GM23338 (cell line): ENCODE data around the gene PIK3C2G. TPM values are rescaled to one million over a fixed set of nuclear protein-coding genes. Genes with fewer than 3 reads are reported as not detected.
A peak's percentile ranks its signal among the peaks of the same experiment; 100 is the strongest.

Experiments
- ATAC-seq: fragments of 200-7000 bp; cut with Tn5 transposase; 3 replicates; pipeline ENCODE4 v1.9.1; 2020
- DNase-seq: peaks from one replicate; pipeline ENCODE4 v3.0.0-alpha.2; 2015; ENCODE audit warnings: low spot score
- H2AFZ ChIP-seq: fragments of 200-600 bp; sonication (generic); 2 replicates; pipeline ENCODE4 v1.8.0; 2016; ENCODE audit warnings: antibody characterized with exemption, mild to moderate bottlenecking, moderate library complexity
- H3F3A ChIP-seq: fragments of 200-600 bp; sonication (generic); replicated peaks from 2 replicates; pipeline ENCODE4 v1.8.0; 2017; ENCODE audit warnings: antibody characterized with exemption, mixed run types, low read depth
- H3K27ac ChIP-seq: fragments of 200-600 bp; sonication (generic); 2 replicates; pipeline ENCODE4 v1.6.1; 2016; ENCODE audit warnings: low read depth
- H3K27me3 ChIP-seq: fragments of 200-600 bp; sonication (generic); 2 replicates; pipeline ENCODE4 v1.8.0; 2016; ENCODE audit warnings: mild to moderate bottlenecking, mixed run types, moderate library complexity; ENCODE audit not compliant: insufficient read depth
- H3K36me3 ChIP-seq: fragments of 200-600 bp; sonication (generic); 2 replicates; pipeline ENCODE4 v1.8.0; 2016; ENCODE audit warnings: mild to moderate bottlenecking; ENCODE audit not compliant: insufficient read depth
- H3K4me1 ChIP-seq: fragments of 200-600 bp; sonication (generic); 2 replicates; pipeline ENCODE4 v1.8.0; 2016; ENCODE audit warnings: mild to moderate bottlenecking, moderate library complexity; ENCODE audit not compliant: insufficient read depth
- H3K4me2 ChIP-seq: fragments of 200-600 bp; sonication (generic); 2 replicates; pipeline ENCODE4 v1.7.1; 2017; ENCODE audit warnings: mixed run types
- H3K4me3 ChIP-seq: fragments of 200-600 bp; sonication (generic); 2 replicates; pipeline ENCODE4 v1.6.1; 2016; ENCODE audit warnings: mixed run types
- H3K79me2 ChIP-seq: fragments of 200-600 bp; sonication (generic); replicated peaks from 2 replicates; pipeline ENCODE4 v1.8.0; 2017; ENCODE audit warnings: mild to moderate bottlenecking; ENCODE audit not compliant: insufficient read depth
- H3K9me2 ChIP-seq: fragments of 200-600 bp; sonication (generic); 2 replicates; pipeline ENCODE4 v1.8.0; 2017; ENCODE audit not compliant: insufficient read depth
- H4K20me1 ChIP-seq: fragments of 200-600 bp; sonication (generic); replicated peaks from 2 replicates; pipeline ENCODE4 v1.8.0; 2017; ENCODE audit warnings: mild to moderate bottlenecking; ENCODE audit not compliant: insufficient read depth
- H3K27ac Mint-ChIP-seq: 2 replicates; pipeline ENCODE4 v1.8.0; 2020; ENCODE audit warnings: inconsistent platforms, mild to moderate bottlenecking, moderate library complexity, mixed read lengths
- H3K27me3 Mint-ChIP-seq: 3 replicates; pipeline ENCODE4 v1.8.0; 2022; ENCODE audit warnings: low read depth, mild to moderate bottlenecking, moderate library complexity, mixed read lengths, inconsistent platforms; ENCODE audit not compliant: insufficient read depth, poor library complexity
- H3K36me3 Mint-ChIP-seq: 3 replicates; pipeline ENCODE4 v1.8.0; 2021; ENCODE audit warnings: low read depth, mild to moderate bottlenecking, inconsistent platforms, moderate library complexity, mixed read lengths
- H3K4me1 Mint-ChIP-seq: 3 replicates; pipeline ENCODE4 v1.8.0; 2020; ENCODE audit warnings: mild to moderate bottlenecking, inconsistent platforms, mixed read lengths
- H3K4me3 Mint-ChIP-seq: 3 replicates; pipeline ENCODE4 v1.8.0; 2021; ENCODE audit warnings: moderate library complexity, mild to moderate bottlenecking, inconsistent platforms, mixed read lengths
- H3K9me3 Mint-ChIP-seq: 3 replicates; pipeline ENCODE4 v1.8.0; 2020; ENCODE audit warnings: moderate library complexity, mild to moderate bottlenecking, inconsistent platforms, mixed read lengths
- EZH2 ChIP-seq: fragments of 200-600 bp; sonication (generic); IDR thresholded peaks from one replicate; pipeline ENCODE4 v1.8.0; 2017; ENCODE audit warnings: antibody characterized with exemption, mild to moderate bottlenecking, low read depth; ENCODE audit not compliant: unreplicated experiment
- EZH2phosphoT487 ChIP-seq: fragments of 200-600 bp; sonication (generic); IDR thresholded peaks from one replicate; pipeline ENCODE4 v1.8.1; 2018; ENCODE audit warnings: antibody characterized with exemption; ENCODE audit not compliant: unreplicated experiment
- JUNB ChIP-seq: IDR thresholded peaks from one replicate; pipeline ENCODE4 v1.6.1; 2016; ENCODE audit warnings: antibody characterized with exemption; ENCODE audit not compliant: unreplicated experiment
- NANOG ChIP-seq: IDR thresholded peaks from 2 replicates; pipeline ENCODE4 v1.6.1; 2016; ENCODE audit warnings: antibody characterized with exemption, borderline replicate concordance
- POLR2AphosphoS5 ChIP-seq: IDR thresholded peaks from 2 replicates; pipeline ENCODE4 v1.6.1; 2016; ENCODE audit warnings: antibody characterized with exemption, low read depth
- STAT1 ChIP-seq: IDR thresholded peaks from one replicate; pipeline ENCODE4 v1.6.1; 2016; ENCODE audit warnings: antibody characterized with exemption; ENCODE audit not compliant: unreplicated experiment
- ZNF114 ChIP-seq: fragments of 250-450 bp; sonication (Bioruptor Pico); IDR thresholded peaks from 2 replicates; pipeline ENCODE4 v1.5.0; 2020; ENCODE audit warnings: mild to moderate bottlenecking, moderate library complexity
- ZNF331 ChIP-seq: fragments of 250-450 bp; sonication (Bioruptor Pico); IDR thresholded peaks from 2 replicates; pipeline ENCODE4 v1.5.0; 2020; ENCODE audit warnings: low read depth, mild to moderate bottlenecking, moderate library complexity
- polyA plus RNA-seq: library from polyadenylated mRNA; unstranded; fragments of >200 nt; fragmentation: Nextera tagmentation; extraction: Ambion mirVana; gene quantifications from 2 replicates; pipeline ENCODE4 v1.2.1, GENCODE V29; 2016
- total RNA-seq: library from RNA; depleted of rRNA; stranded (reverse); fragments of >200 nt; shearing (Covaris generic); gene quantifications from 2 replicates; pipeline ENCODE4 v1.2.3, GENCODE V29; 2014
- TF ChIP-seq, protein P1 (sequence below): IDR thresholded peaks from one replicate; pipeline ENCODE4 v1.6.1; 2018; ENCODE audit warnings: antibody characterized with exemption; ENCODE audit not compliant: unreplicated experiment
- TF ChIP-seq, protein P2 (sequence below): IDR thresholded peaks from 2 replicates; pipeline ENCODE4 v1.6.1; 2016; ENCODE audit warnings: antibody characterized with exemption
- TF ChIP-seq, protein P3 (sequence below): fragments of 250-450 bp; sonication (Bioruptor Pico); IDR thresholded peaks from 2 replicates; pipeline ENCODE4 v1.5.0; 2020; ENCODE audit warnings: mild to moderate bottlenecking, moderate library complexity
- TF ChIP-seq, protein P4 (sequence below), 2 experiments: fragments of 200-600 bp in 1 of 2; sonication (generic) in 1 of 2; conservative IDR thresholded peaks; 2 replicates each; pipeline versions ENCODE4 v1.5.1 to v1.6.1; 2016 to 2017; ENCODE audit warnings: antibody characterized with exemption in 2 of 2, low read depth in 2 of 2, mild to moderate bottlenecking in 2 of 2, moderate library complexity in 1 of 2

Gene PIK3C2G
- total and polyA plus RNA-seq, 2 experiments from 2014 or later: not detected

DNA sequence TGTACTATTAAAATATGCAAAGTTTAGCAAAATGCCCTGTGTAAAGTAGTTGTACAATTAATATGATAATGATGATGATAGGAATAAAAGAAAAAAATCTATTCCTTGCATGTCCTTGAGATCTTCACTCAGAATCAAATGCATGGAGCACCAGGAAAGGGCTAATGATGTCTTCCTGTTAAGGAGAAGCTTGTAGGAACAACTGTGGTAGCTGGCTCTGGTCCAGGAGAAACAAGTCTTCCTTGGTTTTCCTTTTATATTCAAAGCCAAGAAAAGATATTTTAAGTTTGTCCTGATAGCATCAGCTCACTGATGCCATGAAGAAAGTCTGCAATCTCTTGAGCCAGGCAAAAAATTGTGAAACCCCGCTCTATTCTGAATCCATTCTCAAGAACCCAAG lies 138.9 kb downstream of the PIK3C2G start (continued):
- TF ChIP-seq, protein P1, sequence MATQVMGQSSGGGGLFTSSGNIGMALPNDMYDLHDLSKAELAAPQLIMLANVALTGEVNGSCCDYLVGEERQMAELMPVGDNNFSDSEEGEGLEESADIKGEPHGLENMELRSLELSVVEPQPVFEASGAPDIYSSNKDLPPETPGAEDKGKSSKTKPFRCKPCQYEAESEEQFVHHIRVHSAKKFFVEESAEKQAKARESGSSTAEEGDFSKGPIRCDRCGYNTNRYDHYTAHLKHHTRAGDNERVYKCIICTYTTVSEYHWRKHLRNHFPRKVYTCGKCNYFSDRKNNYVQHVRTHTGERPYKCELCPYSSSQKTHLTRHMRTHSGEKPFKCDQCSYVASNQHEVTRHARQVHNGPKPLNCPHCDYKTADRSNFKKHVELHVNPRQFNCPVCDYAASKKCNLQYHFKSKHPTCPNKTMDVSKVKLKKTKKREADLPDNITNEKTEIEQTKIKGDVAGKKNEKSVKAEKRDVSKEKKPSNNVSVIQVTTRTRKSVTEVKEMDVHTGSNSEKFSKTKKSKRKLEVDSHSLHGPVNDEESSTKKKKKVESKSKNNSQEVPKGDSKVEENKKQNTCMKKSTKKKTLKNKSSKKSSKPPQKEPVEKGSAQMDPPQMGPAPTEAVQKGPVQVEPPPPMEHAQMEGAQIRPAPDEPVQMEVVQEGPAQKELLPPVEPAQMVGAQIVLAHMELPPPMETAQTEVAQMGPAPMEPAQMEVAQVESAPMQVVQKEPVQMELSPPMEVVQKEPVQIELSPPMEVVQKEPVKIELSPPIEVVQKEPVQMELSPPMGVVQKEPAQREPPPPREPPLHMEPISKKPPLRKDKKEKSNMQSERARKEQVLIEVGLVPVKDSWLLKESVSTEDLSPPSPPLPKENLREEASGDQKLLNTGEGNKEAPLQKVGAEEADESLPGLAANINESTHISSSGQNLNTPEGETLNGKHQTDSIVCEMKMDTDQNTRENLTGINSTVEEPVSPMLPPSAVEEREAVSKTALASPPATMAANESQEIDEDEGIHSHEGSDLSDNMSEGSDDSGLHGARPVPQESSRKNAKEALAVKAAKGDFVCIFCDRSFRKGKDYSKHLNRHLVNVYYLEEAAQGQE: no peak
- no peak for TF ChIP-seq NANOG

DNA sequence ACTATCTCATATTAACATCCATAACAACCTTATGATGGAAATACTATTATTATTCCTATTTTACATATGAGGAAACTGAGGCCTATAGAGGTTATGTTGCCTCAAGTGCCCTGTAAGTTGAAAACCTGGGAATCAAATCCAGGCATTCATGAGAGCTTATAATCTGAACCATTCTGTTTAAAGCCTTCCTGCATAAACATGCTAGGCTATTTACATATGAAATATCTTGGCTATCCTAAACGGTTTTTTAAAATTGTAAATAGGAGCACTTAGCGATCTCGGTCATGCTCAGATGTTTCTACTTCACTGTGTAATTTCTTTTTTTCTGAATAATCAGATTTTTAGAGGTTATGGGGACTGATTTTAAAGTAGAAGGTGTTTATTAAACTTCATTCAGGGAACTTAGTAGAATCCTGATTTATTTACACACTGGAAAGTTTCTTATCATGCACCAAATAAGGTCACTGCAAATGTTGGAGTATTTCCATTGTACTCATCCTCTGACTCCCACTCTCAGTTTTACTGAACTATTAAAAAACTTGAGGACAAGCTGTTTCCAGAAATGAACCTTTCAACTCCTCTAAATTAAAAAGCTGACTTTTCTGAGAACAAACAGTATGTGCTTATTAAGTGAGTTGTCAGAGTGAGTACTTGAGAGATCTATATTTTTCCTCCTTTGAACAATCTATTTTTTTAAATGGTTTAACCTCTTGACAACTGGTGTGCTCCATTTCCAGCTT lies 141.7 kb downstream of the PIK3C2G start:
- ATAC-seq: no peak
- Histone ChIP-seq H3K36me3 (no peaks in the 10 kb centered on the region), H4K20me1 (no peaks in the 10 kb centered on the region), H3K4me3 (no peak overlapping the region), H3K9me2 (no peaks in the 10 kb centered on the region), H3K79me2 (no peaks in the 10 kb centered on the region), H2AFZ (no peak overlapping the region; the same call in 1 of the 2 replicates), H3K4me1 (peaks cover 25% of the 10 kb centered on the region), H3K27me3 (no peaks in the 10 kb centered on the region), H3K27ac (no peak overlapping the region), H3K4me2 (no peak overlapping the region), H3F3A (no peaks in the 10 kb centered on the region)
- peak overlapping the region; percentile 58 for H3K27ac Mint-ChIP-seq
- no peaks in the 10 kb centered on the region for H3K36me3 Mint-ChIP-seq
- DNase-seq: no peak
- H3K4me1 Mint-ChIP-seq: peaks cover 28% of the 10 kb centered on the region
- H3K4me3 Mint-ChIP-seq: no peak overlapping the region
- H3K27me3 Mint-ChIP-seq: no peaks in the 10 kb centered on the region
- TF ChIP-seq JUNB (no peak), ZNF114 (CRISPR knock-in tag) (no peak), EZH2 (no peak), POLR2AphosphoS5 (no peak), STAT1 (no peak), EZH2phosphoT487 (no peak), NANOG (no peak), ZNF331 (CRISPR knock-in tag) (no peak)
- TF ChIP-seq, protein P2, sequence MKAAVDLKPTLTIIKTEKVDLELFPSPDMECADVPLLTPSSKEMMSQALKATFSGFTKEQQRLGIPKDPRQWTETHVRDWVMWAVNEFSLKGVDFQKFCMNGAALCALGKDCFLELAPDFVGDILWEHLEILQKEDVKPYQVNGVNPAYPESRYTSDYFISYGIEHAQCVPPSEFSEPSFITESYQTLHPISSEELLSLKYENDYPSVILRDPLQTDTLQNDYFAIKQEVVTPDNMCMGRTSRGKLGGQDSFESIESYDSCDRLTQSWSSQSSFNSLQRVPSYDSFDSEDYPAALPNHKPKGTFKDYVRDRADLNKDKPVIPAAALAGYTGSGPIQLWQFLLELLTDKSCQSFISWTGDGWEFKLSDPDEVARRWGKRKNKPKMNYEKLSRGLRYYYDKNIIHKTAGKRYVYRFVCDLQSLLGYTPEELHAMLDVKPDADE: no peak
- TF ChIP-seq, protein P3, sequence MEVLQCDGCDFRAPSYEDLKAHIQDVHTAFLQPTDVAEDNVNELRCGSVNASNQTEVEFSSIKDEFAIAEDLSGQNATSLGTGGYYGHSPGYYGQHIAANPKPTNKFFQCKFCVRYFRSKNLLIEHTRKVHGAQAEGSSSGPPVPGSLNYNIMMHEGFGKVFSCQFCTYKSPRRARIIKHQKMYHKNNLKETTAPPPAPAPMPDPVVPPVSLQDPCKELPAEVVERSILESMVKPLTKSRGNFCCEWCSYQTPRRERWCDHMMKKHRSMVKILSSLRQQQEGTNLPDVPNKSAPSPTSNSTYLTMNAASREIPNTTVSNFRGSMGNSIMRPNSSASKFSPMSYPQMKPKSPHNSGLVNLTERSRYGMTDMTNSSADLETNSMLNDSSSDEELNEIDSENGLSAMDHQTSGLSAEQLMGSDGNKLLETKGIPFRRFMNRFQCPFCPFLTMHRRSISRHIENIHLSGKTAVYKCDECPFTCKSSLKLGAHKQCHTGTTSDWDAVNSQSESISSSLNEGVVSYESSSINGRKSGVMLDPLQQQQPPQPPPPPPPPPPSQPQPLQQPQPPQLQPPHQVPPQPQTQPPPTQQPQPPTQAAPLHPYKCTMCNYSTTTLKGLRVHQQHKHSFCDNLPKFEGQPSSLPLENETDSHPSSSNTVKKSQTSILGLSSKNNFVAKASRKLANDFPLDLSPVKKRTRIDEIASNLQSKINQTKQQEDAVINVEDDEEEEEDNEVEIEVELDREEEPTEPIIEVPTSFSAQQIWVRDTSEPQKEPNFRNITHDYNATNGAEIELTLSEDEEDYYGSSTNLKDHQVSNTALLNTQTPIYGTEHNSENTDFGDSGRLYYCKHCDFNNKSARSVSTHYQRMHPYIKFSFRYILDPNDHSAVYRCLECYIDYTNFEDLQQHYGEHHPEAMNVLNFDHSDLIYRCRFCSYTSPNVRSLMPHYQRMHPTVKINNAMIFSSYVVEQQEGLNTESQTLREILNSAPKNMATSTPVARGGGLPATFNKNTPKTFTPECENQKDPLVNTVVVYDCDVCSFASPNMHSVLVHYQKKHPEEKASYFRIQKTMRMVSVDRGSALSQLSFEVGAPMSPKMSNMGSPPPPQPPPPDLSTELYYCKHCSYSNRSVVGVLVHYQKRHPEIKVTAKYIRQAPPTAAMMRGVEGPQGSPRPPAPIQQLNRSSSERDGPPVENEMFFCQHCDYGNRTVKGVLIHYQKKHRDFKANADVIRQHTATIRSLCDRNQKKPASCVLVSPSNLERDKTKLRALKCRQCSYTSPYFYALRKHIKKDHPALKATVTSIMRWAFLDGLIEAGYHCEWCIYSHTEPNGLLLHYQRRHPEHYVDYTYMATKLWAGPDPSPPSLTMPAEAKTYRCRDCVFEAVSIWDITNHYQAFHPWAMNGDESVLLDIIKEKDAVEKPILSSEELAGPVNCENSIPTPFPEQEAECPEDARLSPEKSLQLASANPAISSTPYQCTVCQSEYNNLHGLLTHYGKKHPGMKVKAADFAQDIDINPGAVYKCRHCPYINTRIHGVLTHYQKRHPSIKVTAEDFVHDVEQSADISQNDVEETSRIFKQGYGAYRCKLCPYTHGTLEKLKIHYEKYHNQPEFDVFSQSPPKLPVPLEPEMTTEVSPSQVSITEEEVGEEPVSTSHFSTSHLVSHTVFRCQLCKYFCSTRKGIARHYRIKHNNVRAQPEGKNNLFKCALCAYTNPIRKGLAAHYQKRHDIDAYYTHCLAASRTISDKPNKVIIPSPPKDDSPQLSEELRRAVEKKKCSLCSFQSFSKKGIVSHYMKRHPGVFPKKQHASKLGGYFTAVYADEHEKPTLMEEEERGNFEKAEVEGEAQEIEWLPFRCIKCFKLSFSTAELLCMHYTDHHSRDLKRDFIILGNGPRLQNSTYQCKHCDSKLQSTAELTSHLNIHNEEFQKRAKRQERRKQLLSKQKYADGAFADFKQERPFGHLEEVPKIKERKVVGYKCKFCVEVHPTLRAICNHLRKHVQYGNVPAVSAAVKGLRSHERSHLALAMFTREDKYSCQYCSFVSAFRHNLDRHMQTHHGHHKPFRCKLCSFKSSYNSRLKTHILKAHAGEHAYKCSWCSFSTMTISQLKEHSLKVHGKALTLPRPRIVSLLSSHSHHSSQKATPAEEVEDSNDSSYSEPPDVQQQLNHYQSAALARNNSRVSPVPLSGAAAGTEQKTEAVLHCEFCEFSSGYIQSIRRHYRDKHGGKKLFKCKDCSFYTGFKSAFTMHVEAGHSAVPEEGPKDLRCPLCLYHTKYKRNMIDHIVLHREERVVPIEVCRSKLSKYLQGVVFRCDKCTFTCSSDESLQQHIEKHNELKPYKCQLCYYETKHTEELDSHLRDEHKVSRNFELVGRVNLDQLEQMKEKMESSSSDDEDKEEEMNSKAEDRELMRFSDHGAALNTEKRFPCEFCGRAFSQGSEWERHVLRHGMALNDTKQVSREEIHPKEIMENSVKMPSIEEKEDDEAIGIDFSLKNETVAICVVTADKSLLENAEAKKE (CRISPR knock-in tag): no peak
- TF ChIP-seq, protein P4, sequence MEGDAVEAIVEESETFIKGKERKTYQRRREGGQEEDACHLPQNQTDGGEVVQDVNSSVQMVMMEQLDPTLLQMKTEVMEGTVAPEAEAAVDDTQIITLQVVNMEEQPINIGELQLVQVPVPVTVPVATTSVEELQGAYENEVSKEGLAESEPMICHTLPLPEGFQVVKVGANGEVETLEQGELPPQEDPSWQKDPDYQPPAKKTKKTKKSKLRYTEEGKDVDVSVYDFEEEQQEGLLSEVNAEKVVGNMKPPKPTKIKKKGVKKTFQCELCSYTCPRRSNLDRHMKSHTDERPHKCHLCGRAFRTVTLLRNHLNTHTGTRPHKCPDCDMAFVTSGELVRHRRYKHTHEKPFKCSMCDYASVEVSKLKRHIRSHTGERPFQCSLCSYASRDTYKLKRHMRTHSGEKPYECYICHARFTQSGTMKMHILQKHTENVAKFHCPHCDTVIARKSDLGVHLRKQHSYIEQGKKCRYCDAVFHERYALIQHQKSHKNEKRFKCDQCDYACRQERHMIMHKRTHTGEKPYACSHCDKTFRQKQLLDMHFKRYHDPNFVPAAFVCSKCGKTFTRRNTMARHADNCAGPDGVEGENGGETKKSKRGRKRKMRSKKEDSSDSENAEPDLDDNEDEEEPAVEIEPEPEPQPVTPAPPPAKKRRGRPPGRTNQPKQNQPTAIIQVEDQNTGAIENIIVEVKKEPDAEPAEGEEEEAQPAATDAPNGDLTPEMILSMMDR (conservative IDR thresholded peaks at IDR 0.05; ENCODE audit: low read depth in 2 of 2): no peak
- H3K9me3 Mint-ChIP-seq: no peaks in the 10 kb centered on the region
